HG03442 (cell line): Measurements from ENCODE around the gene SYTL3.

ENCODE experiments used
- ATAC-seq: cut with Tn5 transposase; IDR thresholded peaks from one replicate; pipeline ENCODE4 v1.9.1; 2021; ENCODE audit warnings: mild to moderate bottlenecking, moderate library complexity; ENCODE audit not compliant: unreplicated experiment

The SYTL3 gene

DNA sequence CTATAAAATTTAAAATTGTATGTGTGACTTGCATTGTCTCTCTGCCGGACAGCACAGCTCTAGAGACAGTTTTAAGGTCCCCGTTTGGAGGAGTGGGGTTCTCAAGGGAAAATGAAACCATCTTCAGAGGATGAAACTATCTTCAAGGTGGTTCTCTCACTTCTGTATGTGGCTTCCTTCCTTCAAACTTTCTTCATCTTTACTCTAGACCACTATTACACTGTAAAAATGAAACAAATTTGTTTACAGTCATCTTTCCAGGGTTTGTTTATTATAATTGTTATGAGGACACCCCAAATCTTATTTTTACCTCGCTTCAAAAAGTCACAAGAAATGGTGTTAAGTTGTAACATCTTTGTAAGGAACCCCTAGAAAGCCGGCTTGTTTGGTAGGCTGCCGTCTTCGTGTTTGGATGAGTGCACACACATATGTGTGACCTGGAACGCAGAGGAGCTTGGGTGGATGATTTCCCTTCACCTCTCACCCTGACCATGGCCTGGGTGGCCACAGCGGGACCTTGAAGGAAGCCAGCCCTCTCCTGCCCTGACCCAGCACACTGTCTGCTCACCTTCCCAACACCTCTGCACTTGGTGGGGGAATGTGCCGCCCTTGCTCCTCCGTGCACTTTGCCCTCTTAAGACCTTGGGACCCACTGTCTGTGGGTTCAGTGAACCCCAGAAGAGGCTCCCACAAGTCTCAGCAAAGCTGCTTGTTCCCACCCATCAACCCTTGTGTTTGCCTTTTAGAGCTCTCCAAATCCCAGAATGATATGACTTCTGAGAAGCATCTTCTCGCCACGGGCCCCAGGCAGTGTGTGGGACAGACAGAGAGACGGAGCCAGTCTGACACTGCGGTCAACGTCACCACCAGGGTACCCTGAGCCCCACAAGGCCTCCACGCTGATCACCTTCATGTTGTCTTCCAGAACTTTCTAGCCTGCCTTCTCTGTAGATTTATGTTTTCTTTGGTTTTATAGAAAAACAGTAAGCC is 67.8 kb downstream of the SYTL3 start:
- peak; percentile 57 for ATAC-seq

DNA sequence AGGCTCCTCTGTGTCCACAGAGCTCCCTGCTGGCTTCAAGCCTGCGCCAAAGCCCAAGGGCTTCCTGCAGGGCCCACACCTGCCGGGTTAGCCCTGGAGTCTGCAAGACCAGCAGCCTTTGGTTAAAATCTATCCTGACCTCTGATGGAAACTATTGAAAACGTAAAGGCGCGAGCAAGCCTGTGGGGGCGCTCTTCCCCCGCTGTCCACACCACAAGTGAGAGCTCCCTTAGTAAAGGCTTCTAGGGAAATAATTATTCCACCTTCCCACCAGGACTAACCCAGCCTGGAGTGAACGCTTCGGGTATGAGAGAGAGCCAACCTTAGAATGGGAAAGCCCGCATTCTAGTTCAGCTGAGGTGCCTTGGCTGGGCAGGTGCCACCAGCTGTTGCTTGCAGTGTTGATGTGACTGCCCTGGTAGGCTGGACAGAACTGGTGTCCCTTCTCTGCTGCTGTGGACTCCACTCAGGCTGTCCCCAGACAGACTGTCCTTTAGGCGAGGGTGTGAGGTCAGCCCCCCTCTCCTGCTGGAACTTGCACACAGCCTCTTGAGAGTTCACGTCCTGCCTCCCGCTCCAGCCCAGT is 68.7 kb downstream of the SYTL3 start:
- ATAC-seq = no peak

DNA sequence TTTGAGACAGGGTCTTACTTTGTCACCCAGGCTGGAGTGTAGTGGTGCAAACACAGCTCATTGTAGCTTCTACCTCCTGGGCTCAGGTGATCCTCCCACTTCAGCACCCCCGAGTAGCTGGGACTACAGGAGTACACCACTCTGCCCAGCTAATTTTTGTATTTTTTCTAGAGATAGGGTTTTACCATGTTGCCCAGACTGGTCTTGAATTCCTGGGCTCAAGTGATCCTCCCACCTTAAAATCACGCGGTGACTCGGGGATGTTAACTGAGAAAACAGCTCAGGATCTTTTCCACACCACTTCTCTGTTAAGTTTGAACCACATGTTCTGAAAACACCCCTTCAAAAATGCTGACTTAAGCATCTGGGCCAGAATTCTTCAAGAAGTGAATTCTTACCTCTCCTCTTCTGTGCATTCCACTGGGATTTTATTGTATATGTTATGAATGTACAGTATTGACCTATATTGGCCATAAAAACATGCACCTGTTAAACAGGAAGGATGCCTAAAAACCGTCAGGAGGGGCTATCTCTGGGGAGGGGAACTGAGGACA is 72.4 kb downstream of the SYTL3 start:
- ATAC-seq = no peak

DNA sequence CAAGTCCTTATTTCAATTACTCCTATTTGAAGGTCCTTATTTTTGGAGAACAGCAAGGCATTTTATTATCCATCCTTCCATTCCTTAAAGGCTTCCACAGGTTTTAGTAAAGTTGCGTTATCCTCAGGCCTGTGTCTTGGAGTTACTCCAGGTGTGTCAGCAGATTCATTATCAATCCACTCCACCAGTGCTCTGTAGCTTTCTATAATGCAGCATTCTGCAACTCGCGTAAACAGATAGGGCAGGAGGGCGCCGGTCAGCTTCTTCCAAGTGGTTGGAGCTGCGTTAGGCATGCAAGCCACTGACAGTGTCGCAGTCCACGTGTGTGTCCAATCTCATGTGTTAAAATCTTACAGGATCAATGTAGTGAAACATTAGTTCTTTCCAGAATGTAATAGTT is 75.8 kb downstream of the SYTL3 start:
- no peak for ATAC-seq

DNA sequence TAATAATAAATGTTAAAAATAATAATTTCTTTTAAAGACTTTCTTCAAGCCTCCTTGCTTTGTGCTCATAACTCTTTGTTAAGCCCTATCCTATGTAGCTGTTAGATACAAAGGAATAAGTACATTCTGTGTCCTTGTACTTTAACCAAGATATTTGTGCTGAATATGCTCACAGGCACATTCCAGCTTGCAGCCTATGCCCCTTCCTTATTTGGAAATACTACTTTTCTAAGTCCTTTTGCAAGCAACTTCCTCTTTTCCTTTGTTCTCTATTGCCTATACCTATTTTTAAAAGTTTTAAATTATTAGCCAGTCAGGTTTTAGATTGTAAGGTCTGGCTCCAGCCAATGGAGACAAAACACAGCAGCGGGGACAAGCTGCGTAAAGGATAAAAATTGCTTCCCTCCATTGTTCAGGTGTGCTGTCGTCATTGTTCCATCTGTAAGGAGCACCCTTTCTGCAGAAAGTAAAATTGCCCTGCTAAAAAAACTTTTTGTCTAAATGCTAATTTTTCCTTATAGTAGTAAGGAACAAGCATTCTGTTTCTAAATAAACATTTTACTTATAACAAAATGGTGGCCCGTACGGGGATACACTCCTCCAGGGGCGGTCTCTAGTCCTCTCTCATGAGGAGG is 80.2 kb downstream of the SYTL3 start:
- no peak for ATAC-seq

DNA sequence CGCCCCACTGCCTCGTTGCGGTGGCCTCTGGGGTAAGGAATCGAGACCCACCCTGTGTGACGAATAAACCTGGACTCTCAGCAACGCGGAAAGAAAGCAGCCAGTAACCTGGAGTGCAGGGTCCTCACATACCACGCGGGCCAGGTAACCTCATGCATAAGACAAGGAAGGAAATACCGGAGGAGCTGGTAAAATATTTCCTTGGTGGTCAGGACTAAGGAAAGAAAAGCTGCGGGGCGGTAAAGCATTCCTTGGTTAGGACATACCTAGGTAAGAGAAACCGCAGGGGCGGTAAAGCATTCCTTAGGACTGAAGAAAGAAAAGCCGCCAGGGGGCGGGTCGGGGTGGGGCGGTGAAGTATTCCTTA is 80.7 kb downstream of the SYTL3 start:
- ATAC-seq = no peak

DNA sequence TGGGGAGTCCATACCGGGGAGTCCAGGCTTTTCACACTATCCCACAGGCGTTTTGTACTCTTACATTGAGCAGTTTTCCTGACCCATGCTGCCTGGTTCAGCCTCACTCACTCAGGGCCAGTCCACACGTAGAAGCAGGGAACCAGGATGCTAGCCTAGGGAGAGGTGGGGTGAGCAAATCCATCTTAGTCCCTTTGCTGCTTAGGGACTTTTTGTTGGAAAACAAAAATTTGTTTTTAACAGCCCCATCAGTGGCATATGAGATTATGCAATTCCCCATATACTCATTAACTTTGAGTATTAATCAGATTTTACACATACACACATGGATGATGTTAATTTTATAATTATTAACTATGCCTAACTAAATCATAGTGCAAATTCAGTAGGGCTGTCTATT is 85.2 kb downstream of the SYTL3 start:
- no peak for ATAC-seq

DNA sequence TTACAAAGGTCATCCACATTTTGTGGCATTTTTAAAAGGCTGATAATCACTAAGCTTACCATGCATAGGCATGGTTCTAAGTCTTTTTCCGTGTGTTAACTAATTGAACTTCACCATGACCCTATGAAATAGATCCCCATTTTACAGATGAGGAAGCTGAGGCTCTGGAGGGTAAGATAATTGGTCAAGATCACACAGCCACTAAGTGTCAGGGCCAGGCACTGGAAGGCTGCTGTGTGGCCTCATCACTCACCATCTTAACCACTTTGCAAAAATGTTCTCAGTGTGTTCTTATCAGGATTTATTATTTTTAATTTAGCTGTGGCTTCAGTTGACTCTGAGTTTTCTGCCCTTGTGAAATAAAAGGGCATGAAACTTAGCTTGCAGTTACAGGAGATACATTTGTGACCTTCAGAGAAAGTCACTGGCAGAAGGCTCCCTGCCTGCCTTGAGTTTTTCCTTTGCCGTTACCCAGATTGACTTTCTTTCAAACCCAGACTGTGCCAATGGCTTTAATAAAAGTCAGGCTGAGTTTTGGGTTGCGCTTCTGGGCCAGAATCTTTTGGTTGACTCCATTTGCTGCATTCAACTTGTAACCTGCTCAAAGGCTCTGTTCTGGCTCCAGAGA is 87.3 kb downstream of the SYTL3 start:
- no peak for ATAC-seq

DNA sequence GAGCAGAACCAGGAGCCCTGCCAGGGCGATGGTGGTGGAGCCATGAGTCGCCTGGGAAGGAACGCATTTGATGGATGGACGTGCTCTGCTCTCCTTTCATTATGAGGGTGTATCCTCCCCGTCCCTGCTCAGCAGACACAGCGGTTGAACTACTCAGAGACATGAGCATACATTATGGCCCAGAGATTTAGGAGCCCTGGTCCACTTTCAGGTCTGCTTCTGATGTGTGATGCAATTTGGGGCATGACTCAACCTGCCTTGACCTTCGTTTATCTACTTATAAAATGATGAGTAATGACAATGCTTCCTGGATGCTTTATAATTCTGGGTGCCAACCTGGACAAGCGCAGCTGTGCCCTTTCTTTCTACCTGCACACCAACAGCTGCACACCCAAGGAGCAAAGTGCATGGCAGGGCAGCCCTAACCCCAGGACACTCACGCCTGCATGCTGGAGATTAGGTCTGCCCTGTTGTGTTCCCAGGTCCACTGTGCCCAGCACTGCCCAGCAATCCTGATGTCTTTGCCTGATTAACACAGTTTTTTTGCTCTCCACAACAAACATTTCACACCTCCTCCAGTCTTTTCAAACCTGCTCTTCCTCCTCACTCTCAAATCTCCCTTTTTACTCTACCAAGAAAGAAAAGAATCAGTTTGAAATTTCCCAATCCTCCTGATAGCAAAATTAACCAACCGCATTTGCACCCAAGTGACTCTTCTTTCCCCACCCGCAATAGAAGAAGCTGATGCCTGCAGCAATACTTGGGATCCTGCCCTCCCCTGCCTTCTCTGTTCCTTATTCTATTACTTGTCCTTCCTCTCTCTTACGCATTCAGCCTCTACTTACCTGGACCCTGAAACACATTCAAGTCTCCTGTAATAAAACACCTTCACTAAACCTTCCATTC is 88.1 kb downstream of the SYTL3 start:
- no peak for ATAC-seq

DNA sequence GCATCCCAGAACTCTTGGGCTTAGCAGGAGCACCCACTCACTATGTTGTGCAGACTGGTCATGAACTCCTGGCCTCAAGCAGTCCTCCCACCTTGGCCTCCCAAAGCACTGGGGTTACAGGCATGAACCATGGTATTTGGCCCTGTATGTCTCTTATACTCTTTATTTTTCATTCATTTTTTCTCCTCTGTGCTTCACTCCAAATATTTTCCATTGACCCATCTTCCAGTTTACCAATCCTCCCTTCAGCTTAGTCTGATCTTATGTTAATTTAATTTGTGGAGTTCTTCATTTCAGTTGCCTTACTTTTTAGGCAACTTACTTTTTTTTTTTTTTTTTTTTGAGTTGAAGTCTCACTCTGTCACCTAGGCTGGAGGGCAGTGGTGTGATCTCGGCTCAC is 89.8 kb downstream of the SYTL3 start:
- no peak for ATAC-seq

DNA sequence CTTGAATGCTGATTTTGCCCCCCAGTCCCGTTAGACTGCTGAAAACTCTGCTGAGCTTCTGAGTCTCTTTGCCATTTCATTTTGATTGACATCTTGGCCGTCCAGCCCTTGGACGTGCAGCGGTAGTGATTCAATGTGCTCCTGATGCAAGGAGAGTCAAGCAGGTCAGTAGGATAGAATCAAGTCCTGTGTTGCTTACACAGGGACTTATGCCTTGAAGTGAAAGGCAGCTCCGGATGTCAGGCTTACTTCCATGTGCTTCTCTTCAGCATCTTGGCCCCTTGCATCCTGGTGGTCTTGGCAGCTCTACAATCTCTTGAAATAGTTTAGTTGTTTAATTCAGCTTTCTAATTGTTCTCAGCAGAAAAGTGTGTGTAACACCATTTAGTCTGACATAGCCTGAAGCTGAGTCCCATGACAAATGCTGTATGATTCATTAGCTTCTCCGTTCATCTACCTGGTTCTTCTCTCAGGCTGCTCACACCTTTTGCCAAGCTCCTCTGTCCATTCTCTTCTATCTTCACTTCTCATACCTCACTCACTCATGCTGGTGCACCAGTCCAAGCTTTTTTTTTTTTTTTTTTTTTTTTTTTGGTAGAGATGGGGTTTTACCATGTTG is 93.3 kb downstream of the SYTL3 start:
- ATAC-seq = no peak

DNA sequence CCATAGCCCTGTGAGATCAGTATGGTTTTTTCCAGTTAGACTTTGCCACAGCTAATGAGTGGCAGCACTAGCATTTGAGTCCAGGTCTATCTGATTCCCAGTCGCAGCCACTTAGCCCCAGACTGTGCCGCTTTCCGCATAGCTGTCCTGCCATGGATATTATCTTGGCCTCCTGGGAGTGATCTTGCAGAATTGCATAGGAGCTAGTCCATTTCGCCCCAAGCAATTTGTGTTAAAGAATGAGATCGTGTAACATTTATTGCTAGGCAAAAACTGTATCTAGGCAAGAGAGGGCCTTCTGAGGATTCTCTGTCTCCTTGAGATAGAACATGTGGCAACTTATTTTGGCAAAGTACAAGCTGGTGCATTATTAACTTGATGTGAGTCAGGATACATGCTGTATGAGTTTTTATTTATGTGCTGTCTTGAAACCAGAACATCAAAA is 95.2 kb downstream of the SYTL3 start:
- no peak for ATAC-seq

DNA sequence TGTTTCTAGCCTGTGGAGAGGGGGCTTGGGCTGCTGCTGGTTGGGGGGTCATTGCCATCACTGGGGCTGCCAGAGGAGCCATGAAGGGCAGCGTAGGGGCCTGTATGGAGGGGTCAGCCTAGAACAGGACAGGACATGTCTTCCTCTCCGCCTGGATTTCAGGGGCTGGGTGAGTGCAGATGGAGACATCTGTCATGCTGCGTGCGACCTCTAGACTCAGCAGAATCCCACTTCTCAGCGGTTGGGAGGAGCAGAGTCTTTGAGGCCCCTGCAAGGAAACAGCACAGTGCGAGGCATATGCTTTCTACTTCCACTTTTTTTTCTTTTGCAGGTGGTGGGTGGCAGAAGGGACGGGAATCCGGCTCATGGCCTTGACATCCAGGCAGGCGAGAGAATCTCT is 101.4 kb downstream of the SYTL3 start:
- ATAC-seq = no peak

DNA sequence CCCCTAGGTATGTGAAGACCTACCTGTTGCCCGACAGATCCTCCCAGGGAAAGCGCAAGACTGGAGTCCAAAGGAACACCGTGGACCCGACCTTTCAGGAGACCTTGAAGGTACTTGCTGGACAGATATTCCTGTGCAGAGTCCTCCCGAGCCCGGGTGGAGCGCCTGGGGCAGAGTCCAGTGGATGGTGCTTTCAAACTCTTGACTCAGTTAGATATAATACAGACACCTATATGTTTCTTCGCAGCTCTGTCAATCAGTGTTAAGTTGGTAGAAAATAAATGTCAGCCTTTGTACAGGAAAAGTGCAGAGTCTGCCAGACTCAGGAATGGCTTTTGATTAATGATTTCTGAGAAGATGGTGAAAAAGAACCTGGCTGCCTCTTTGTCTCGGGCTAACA is 102.1 kb downstream of the SYTL3 start:
- no peak for ATAC-seq

DNA sequence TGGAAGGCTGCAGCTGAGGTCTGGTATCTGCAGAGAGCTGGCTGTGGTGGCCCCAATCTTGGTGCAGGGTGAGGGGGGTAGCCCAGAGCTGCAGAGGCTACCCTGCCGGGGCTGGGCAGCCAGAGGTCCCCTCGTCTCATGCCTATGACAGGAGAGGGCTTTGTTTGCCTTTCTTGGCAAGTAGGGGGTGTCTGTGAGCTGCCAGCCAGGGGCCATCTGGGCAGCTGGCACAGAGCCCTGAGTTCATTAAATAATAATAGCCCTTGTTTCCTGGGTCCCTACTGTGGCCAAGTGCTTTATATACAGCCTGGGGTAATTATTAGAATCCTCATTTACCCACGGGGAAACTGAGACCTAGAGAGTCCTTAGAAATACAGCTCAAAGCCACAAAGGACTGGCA is 102.8 kb downstream of the SYTL3 start:
- no peak for ATAC-seq

DNA sequence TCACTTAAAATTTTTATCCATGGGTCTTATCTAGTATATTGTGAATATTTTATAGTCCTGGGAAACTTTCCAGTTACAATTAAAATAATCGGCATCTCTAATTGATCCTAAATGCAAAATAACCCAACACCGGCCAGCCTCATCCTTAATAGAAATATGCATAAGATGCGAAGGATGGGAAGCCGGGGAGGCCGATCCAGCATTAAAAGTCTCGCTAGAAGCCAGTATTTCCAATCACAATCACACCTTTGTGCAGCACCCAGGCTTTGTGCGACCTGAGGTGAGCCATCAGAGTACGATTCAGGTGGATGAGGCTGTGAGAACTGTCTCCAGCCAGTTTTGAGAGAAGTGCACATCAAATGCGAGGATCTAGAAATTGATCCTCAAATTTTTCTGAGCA is 104.0 kb downstream of the SYTL3 start:
- no peak for ATAC-seq

DNA sequence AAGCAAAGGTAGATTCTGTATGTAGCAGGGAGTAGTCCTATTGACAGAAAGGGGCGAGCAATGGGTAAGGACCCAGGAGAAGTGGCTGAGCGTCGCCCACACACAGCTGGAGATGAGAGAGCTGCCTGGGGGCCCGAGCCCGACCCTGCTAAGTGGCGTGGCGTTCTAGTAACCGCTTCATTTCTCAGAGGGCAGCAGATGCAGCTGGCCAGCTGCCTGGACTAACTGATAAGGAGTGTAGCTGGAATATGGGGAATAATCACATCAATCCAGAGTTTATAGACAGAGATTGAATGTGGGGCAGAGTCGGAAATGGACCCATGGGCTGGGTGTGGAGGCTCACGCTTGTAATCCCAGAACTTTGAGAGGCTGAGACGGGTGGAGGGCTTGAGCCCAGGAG is 104.9 kb downstream of the SYTL3 start:
- no peak for ATAC-seq

DNA sequence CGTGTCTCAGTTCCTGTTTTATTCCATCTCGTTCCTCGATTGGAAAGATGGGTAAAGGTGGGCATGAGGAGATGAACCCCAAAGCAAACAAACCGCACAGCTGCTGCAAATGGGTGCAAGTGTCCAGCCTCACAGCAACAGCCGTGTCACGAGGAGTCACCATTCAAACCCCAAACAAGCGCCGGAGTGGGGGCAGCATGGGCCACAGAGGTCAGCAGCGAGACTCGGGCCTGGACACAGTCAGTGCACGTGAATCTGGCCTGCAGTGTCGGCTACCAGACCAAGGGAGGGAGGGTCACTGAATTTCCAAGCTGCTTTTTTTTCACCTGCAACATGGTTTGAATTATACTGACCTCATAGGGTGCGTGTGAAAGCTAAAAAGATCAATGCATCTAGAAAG is 105.8 kb downstream of the SYTL3 start:
- ATAC-seq = no peak

DNA sequence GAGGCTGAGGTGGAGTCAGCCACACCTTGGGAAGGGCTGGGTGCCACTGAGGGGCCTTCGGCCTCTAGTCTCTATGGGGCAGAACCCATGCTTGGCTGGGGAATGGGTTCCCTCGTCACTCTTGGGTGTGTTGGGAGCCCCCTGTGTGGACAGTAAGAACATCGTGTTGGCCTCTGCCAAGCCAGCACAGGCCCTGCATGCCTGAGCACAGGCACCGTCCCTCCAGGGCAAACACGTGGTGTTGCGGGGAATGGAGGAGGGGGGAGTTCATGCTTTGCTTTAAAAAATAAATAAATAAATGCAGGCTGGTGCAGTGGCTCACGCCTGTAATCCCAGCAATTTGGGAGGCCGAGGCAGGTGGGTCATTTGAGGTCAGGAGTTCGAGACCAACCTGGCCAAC is 106.3 kb downstream of the SYTL3 start:
- ATAC-seq = no peak
